ENCODE data around the gene COG2. TPM values are rescaled to one million over a fixed set of nuclear protein-coding genes. Genes with fewer than 3 reads are reported as not detected.

Gene COG2
- total and polyA plus RNA-seq, 2 of the 13 experiments (the other 11 are each of a cell fraction or from before 2014, with no cell fraction given), result 16.8 to 36.3 TPM

DNA sequence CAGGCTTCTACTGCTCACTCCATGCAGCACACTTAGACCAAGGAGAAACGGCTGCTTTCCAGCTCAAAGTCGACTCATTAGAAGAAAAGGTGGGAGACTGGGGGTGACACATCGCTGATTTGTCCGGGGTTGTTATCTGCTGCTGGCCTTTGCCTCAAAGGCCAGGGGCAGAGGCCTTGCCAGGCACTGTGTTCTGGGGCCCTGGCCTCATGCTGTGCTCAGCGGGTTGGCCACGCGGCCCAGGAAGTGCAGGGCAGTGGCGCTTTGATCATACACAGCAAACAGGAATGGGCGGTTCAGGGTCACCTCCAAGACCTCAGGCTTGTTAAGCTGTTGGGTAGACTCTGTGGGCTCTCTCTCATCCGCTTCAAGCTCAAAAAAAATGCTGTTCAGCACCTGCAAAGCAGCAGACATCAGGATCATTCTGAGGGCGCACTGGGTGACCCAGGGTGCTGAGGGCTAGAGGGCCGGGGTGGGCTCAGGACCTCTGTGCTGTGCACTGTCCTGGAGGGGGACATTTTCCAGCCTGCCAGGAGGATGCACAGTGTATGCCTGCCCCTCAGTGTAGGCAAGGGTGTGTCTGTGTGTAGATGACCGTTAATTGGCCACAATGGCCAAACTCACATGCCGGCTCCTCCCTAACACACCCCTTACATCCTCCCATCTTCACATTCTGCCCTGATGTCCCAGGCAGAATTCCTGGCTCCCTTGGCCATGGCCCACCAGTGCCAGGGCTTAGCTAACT is 60.8 kb downstream of the COG2 start (continued):
- TF ChIP-seq ZNF687 (CRISPR knock-in tag; IDR thresholded peaks at IDR 0.05), result peak; percentile 99
- TF ChIP-seq BCL6 (CRISPR knock-in tag; IDR thresholded peaks at IDR 0.05), result peak; percentile 92
- TF ChIP-seq, protein P1, sequence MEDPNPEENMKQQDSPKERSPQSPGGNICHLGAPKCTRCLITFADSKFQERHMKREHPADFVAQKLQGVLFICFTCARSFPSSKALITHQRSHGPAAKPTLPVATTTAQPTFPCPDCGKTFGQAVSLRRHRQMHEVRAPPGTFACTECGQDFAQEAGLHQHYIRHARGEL (CRISPR knock-in tag; IDR thresholded peaks at IDR 0.05), result peak; percentile 63; the same call in 1 of the 2 replicates
- TF ChIP-seq DDIT3 (CRISPR knock-in tag; IDR thresholded peaks at IDR 0.05), result no peak
- peak in 1 of 2 experiments; percentile 94; a peak in 3 of 4 replicates for TF ChIP-seq EP300 (IDR thresholded peaks at IDR 0.05; ENCODE audit: low read depth in 2 of 2, low read length in 2 of 2)
- TF ChIP-seq EP300 (CRISPR knock-in tag; IDR thresholded peaks at IDR 0.05; ENCODE audit: borderline replicate concordance), result peak; percentile 95
- TF ChIP-seq ZEB1 (IDR thresholded peaks at IDR 0.05; ENCODE audit: insufficient replicate concordance, low read depth), result no peak
- no peak for TF ChIP-seq NFE2L1 (CRISPR knock-in tag; IDR thresholded peaks at IDR 0.05; ENCODE audit: borderline replicate concordance)
- TF ChIP-seq ZNF317 (CRISPR knock-in tag; IDR thresholded peaks at IDR 0.05), result peak; percentile 74; the same call in 1 of the 2 replicates
- TF ChIP-seq, protein P2, sequence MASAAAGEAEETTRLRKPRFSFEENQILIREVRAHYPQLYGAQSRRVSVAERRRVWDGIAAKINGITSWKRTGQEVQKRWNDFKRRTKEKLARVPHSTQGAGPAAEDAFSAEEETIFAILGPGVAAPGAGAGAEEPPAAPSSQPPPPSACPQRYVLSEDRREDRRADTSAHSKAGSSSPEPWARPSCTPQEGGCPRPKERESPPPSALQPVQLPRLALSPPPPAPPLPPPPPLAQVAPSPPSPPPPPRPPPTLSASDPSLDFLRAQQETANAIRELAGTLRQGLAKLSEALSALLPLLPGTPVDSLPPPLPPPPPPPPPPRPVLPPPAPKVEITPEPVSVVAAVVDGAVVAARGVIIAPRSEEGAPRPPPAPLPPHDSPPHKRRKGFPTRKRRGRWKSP (CRISPR knock-in tag; IDR thresholded peaks at IDR 0.05), result peak; percentile 79
- TF ChIP-seq PHF5A (CRISPR knock-in tag; IDR thresholded peaks at IDR 0.05; ENCODE audit: low read depth, unreplicated experiment), result peak; percentile 82
- peak; percentile 82; the same call in 1 of the 2 replicates for TF ChIP-seq ZSCAN30 (CRISPR knock-in tag; IDR thresholded peaks at IDR 0.05)
- peak; percentile 96 for TF ChIP-seq ELF3 (CRISPR knock-in tag; IDR thresholded peaks at IDR 0.05)
- TF ChIP-seq ZBTB8A (CRISPR knock-in tag; IDR thresholded peaks at IDR 0.05; ENCODE audit: borderline replicate concordance, low read depth), result no peak
- TF ChIP-seq ZNF749 (CRISPR knock-in tag; IDR thresholded peaks at IDR 0.05; ENCODE audit: borderline replicate concordance), result no peak; the same call in 1 of the 2 replicates
- TF ChIP-seq CBFB (CRISPR knock-in tag; IDR thresholded peaks at IDR 0.05), result peak; percentile 93; the same call in 1 of the 2 replicates
- TF ChIP-seq ZNF713 (CRISPR knock-in tag; IDR thresholded peaks at IDR 0.05), result no peak
- no peak for TF ChIP-seq TBL1XR1 (IDR thresholded peaks at IDR 0.05; ENCODE audit: borderline replicate concordance, low read length, partially characterized antibody)
- TF ChIP-seq MIER2 (CRISPR knock-in tag; IDR thresholded peaks at IDR 0.05), result peak; percentile 85
- TF ChIP-seq ZNF644 (CRISPR knock-in tag; IDR thresholded peaks at IDR 0.05; ENCODE audit: low read depth), result peak; percentile 68; the same call in 1 of the 2 replicates
- TF ChIP-seq THAP9 (CRISPR knock-in tag; IDR thresholded peaks at IDR 0.05; ENCODE audit: borderline replicate concordance), result no peak; the same call in 1 of the 2 replicates
